ENCODE data around the gene FYN. TPM values are rescaled to one million over a fixed set of nuclear protein-coding genes. Genes with fewer than 3 reads are reported as not detected.

The FYN gene
- total and polyA plus RNA-seq, 10 of the 15 experiments (the other 5 are each of a cell fraction or from before 2014, with no cell fraction given) = 51.4 to 247 (median 138) TPM

- Histone ChIP-seq H3K4me2 (ENCODE audit: control insufficient read depth, insufficient read depth) (no peak overlapping the region), H3K27ac (ENCODE audit: control insufficient read depth, insufficient read depth) (no peak overlapping the region), H4K20me1 (ENCODE audit: control insufficient read depth, insufficient read depth) (no peaks in the 10 kb centered on the region), H3K4me3 (no peak overlapping the region), H3K36me3 (ENCODE audit: control insufficient read depth in 2 of 2, insufficient read depth in 2 of 2, low read length in 1 of 2) (peaks cover 7 to 10% of the 10 kb centered on the region in 2 experiments; a peak in 3 of 4 replicates), H3K4me1 (ENCODE audit: control insufficient read depth, insufficient read depth, low read length) (no peaks in the 10 kb centered on the region), H3K79me2 (ENCODE audit: control insufficient read depth, insufficient read depth, low read length) (no peaks in the 10 kb centered on the region), H2AFZ (ENCODE audit: control insufficient read depth, low read depth, low read length) (no peak overlapping the region), H3K9ac (ENCODE audit: control insufficient read depth, insufficient read depth, low read length) (no peak overlapping the region), H3K9me3 (replicated peaks; ENCODE audit: control insufficient read depth, insufficient read depth, low read length) (no peaks in the 10 kb centered on the region), H3K27me3 (replicated peaks in 1 of 2; ENCODE audit: control insufficient read depth in 2 of 2, insufficient read depth in 2 of 2, low read length in 1 of 2) (no peaks in the 10 kb centered on the region)
- FAIRE-seq = no peak
- BruUV-seq (replicated peaks) = no TSS peak
- DNase-seq (ENCODE audit: low read depth, low spot score) = no peak
- ChIA-PET POLR2A (no interaction called here), SMC1A (ENCODE audit: uncharacterized antibody, unreplicated experiment) (no interaction called here), RAD21 (ENCODE audit: unreplicated experiment) (no interaction called here), CTCF (no interaction called here)
- TF ChIP-seq EP300 (IDR thresholded peaks at IDR 0.05; ENCODE audit: borderline replicate concordance in 1 of 2, control insufficient read depth in 1 of 2, low read depth in 2 of 2, low read length in 2 of 2) (no peak), LARP7 (IDR thresholded peaks at IDR 0.05) (no peak), JUNB (IDR thresholded peaks at IDR 0.05) (no peak), SKIL (IDR thresholded peaks at IDR 0.05; ENCODE audit: low read depth, poor library complexity, severe bottlenecking) (no peak), HCFC1 (IDR thresholded peaks at IDR 0.05; ENCODE audit: low read length) (no peak)
- WGBS (ENCODE audit: insufficient coverage, insufficient replicate concordance, low lambda C conversion rate, missing lambda C conversion rate) = 100% methylated on average over 1 of the region's 1 CpG
- no peak; the same call in 2 of the 3 replicates for ATAC-seq
- intact Hi-C loops (cut with micrococcal nuclease; ENCODE audit: unreplicated experiment) = no loop called here
- in situ Hi-C loops (cut with MboI) = no loop called here
Measured at GRCh38 chr6:111657146-111657545, 216.1 kb downstream of the FYN start.

GRCh38 chr6:111653979-111654378, 219.3 kb downstream of the FYN start:
- in situ Hi-C loops (cut with MboI) = no loop called here
- H3K79me2 ChIP-seq (ENCODE audit: control insufficient read depth, insufficient read depth, low read length) = no peaks in the 10 kb centered on the region
- ChIA-PET POLR2A (interaction anchor here (0.6 kb wide), 1 partner anchor 261 kb away, joined by 3 read pairs; no protein-coding TSS in a partner anchor), RAD21 (ENCODE audit: unreplicated experiment) (no interaction called here), SMC1A (ENCODE audit: uncharacterized antibody, unreplicated experiment) (no interaction called here), CTCF (interaction anchor here (1.4 kb wide), 1 partner anchor 390 kb away, joined by 5 read pairs; no protein-coding TSS in a partner anchor)
- DNase-seq (ENCODE audit: low read depth, low spot score) (no peak), FAIRE-seq (no peak), ATAC-seq (no peak)
- no peak overlapping the region for H3K4me3 ChIP-seq
- no peaks in the 10 kb centered on the region for H3K36me3 ChIP-seq (ENCODE audit: control insufficient read depth in 2 of 2, insufficient read depth in 2 of 2, low read length in 1 of 2)
- no peak overlapping the region for H3K4me2 ChIP-seq (ENCODE audit: control insufficient read depth, insufficient read depth)
- no peaks in the 10 kb centered on the region for H3K9me3 ChIP-seq (replicated peaks; ENCODE audit: control insufficient read depth, insufficient read depth, low read length)
- H3K4me1 ChIP-seq (ENCODE audit: control insufficient read depth, insufficient read depth, low read length) = no peaks in the 10 kb centered on the region
- 56% methylated on average over 2 of the region's 2 CpGs for WGBS (ENCODE audit: insufficient coverage, insufficient replicate concordance, low lambda C conversion rate, missing lambda C conversion rate)
- intact Hi-C loops (cut with micrococcal nuclease; ENCODE audit: unreplicated experiment) = no loop called here
- BruUV-seq (replicated peaks) = no TSS peak
- H3K9ac ChIP-seq (ENCODE audit: control insufficient read depth, insufficient read depth, low read length) = no peak overlapping the region
- H2AFZ ChIP-seq (ENCODE audit: control insufficient read depth, low read depth, low read length) = no peak overlapping the region
- H3K27ac ChIP-seq (ENCODE audit: control insufficient read depth, insufficient read depth) = no peak overlapping the region
- H4K20me1 ChIP-seq (ENCODE audit: control insufficient read depth, insufficient read depth) = no peaks in the 10 kb centered on the region
- no peaks in the 10 kb centered on the region for H3K27me3 ChIP-seq (replicated peaks in 1 of 2; ENCODE audit: control insufficient read depth in 2 of 2, insufficient read depth in 2 of 2, low read length in 1 of 2)
- TF ChIP-seq SPI1 (IDR thresholded peaks at IDR 0.05; ENCODE audit: borderline replicate concordance, insufficient read depth, low read depth, low read length) = no peak
- no peak for TF ChIP-seq ZNF384 (IDR thresholded peaks at IDR 0.05; ENCODE audit: borderline replicate concordance, low read depth, low read length)
- no peak for TF ChIP-seq E4F1 (IDR thresholded peaks at IDR 0.05; ENCODE audit: borderline replicate concordance, partially characterized antibody)
- TF ChIP-seq ETV6 (conservative IDR thresholded peaks at IDR 0.05 in 1 of 2, IDR thresholded peaks at IDR 0.05 in 1 of 2; ENCODE audit: borderline replicate concordance in 1 of 2, low read depth in 1 of 2) = no peak
- TF ChIP-seq SP1 (IDR thresholded peaks at IDR 0.05; ENCODE audit: low read depth, low read length) = no peak
- TF ChIP-seq PAX5 (IDR thresholded peaks at IDR 0.05; ENCODE audit: borderline replicate concordance, low read depth, low read length) = no peak
- no peak for TF ChIP-seq ASH2L (IDR thresholded peaks at IDR 0.05; ENCODE audit: borderline replicate concordance, low read depth)
- TF ChIP-seq CBX3 (IDR thresholded peaks at IDR 0.05; ENCODE audit: borderline replicate concordance, low read depth) = no peak
- TF ChIP-seq MEF2A (IDR thresholded peaks at IDR 0.05; ENCODE audit: insufficient read depth, low read depth, low read length) = no peak
